Mucosa of rectum (tissue), 2 donors: ENCODE results near the gene DCST2.

Experiments
- H3K27ac ChIP-seq, 2 donors: one replicate each; pipeline ENCODE4 v1.7.0; 2013; ENCODE audit warnings: inconsistent platforms in 2 of 2, low read depth in 2 of 2, low read length in 2 of 2
- H3K27me3 ChIP-seq, 2 donors: one replicate each; pipeline ENCODE4 v1.7.0; 2013; ENCODE audit warnings: low read length in 2 of 2; ENCODE audit not compliant: control insufficient read depth in 2 of 2, insufficient read depth in 2 of 2
- H3K36me3 ChIP-seq, 2 donors: one replicate each; pipeline ENCODE4 v1.7.0; 2013; ENCODE audit warnings: low read length in 2 of 2; ENCODE audit not compliant: control insufficient read depth in 2 of 2, insufficient read depth in 2 of 2
- H3K4me1 ChIP-seq, 2 donors: one replicate each; pipeline ENCODE4 v1.7.0; 2013; ENCODE audit warnings: low read length in 2 of 2, mild to moderate bottlenecking in 1 of 2; ENCODE audit not compliant: control insufficient read depth in 2 of 2, insufficient read depth in 2 of 2
- H3K4me3 ChIP-seq, 2 donors: one replicate each; pipeline ENCODE4 v1.7.0; 2013; ENCODE audit warnings: low read length in 2 of 2
- H3K9ac ChIP-seq, 2 donors: one replicate each; pipeline ENCODE4 v1.7.0; 2013; ENCODE audit warnings: low read length in 2 of 2, low read depth in 1 of 2, mild to moderate bottlenecking in 1 of 2
- H3K9me3 ChIP-seq, 2 donors: one replicate each; pipeline ENCODE4 v1.7.0; 2013; ENCODE audit warnings: low read length in 2 of 2; ENCODE audit not compliant: control insufficient read depth in 2 of 2
- donor health status: healthy.
- donor health status: Normal muscosa, but diverticular disease.

DCST2 gene

DNA sequence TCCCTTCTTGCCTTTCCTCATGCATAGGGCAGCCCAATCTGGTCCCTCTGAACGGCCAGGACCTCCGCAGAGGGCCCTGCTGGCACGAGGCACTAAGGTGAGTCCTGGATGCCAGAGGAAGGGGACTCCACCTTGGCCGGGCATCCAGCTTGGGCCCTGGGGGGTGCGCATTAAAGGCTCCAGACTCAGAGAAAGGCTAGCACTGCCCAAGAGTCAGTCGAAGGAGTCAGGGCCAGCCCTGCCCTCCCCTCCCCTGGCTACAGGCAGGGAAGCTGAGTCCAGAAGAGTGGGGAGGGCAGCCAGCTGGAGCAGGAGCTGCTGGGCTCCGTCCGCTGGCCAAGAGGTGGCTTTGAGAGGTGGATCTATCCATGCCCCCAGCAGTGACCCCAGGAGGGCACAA is 27.2 kb upstream of the DCST2 start:
- H3K27me3 ChIP-seq: no peaks in the 10 kb centered on the region
- no peaks in the 10 kb centered on the region for H3K9me3 ChIP-seq
- no peak overlapping the region for H3K27ac ChIP-seq
- peaks cover 27 to 35% of the 10 kb centered on the region in 2 donors for H3K4me1 ChIP-seq
- H3K4me3 ChIP-seq: no peak overlapping the region
- peaks cover 27 to 30% of the 10 kb centered on the region in 2 donors for H3K36me3 ChIP-seq
- H3K9ac ChIP-seq: no peak overlapping the region

DNA sequence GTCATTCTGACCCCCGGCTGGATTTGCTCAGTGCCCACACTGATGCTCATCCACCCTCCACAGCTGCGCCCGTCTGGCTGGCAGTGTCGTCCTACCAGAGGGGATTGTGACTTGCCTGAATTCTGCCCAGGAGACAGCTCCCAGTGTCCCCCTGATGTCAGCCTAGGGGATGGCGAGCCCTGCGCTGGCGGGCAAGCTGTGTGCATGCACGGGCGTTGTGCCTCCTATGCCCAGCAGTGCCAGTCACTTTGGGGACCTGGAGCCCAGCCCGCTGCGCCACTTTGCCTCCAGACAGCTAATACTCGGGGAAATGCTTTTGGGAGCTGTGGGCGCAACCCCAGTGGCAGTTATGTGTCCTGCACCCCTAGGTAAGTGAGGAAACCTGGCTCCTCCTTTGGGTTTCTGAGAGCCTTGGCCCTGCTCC is 24.2 kb upstream of the DCST2 start:
- Histone ChIP-seq H3K27me3 (no peaks in the 10 kb centered on the region), H3K4me3 (no peak overlapping the region), H3K36me3 (peaks cover 38 to 43% of the 10 kb centered on the region in 2 donors), H3K27ac (no peak overlapping the region), H3K9me3 (no peaks in the 10 kb centered on the region), H3K4me1 (peaks cover 18% of the 10 kb centered on the region in 2 donors), H3K9ac (no peak overlapping the region)

DNA sequence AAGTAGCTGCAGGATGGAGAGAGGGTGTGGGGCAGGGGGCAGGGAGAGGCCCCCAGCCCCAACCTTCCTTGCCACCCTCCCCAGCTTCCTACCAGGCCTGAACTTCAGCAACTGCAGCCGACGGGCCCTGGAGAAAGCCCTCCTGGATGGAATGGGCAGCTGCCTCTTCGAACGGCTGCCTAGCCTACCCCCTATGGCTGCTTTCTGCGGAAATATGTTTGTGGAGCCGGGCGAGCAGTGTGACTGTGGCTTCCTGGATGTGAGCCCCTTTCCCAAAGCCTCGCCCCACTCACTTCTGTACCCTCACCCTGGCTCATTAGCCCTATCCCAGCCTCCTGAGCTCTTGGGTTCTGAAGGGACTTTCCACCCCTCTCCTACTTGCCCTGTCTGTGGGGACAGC is 23.5 kb upstream of the DCST2 start:
- H3K27me3 ChIP-seq: no peaks in the 10 kb centered on the region
- peaks cover 38 to 43% of the 10 kb centered on the region in 2 donors for H3K36me3 ChIP-seq
- no peak overlapping the region for H3K4me3 ChIP-seq
- H3K27ac ChIP-seq: no peak overlapping the region
- peaks cover 18% of the 10 kb centered on the region in 2 donors for H3K4me1 ChIP-seq
- H3K9me3 ChIP-seq: no peaks in the 10 kb centered on the region
- H3K9ac ChIP-seq: no peak overlapping the region

DNA sequence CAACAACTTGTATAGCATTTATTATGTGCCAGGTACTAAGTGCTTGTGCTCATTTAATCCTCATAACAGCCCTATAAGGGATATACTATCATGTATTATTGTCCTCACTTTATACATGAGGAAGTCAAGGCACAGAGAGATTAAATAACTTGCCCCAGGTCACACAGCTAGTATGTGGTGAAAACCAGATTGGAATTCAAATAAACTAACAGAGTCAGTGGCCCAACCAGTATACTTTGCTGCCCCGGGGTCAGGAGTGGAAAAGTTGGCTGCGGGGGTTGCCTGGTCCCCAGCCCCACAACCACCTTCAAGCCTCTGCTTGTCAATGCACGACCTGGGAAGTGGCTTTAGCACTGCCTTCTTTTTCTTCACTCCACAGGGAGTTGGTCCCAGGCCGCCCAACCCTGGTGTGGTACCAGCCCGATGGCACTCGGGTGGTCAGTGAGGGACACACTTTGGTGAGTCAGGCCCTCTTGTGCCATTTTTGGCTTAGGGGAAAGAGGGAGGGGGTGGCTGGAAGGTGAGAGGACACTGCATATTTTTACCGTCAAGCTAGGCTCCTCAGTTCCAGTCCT is 20.0 kb upstream of the DCST2 start:
- H3K27ac ChIP-seq: no peak overlapping the region
- no peak overlapping the region for H3K4me3 ChIP-seq
- H3K27me3 ChIP-seq: no peaks in the 10 kb centered on the region
- no peak overlapping the region for H3K9ac ChIP-seq
- H3K9me3 ChIP-seq: no peaks in the 10 kb centered on the region
- H3K36me3 ChIP-seq: peaks cover 33 to 35% of the 10 kb centered on the region in 2 donors
- peaks cover 33 to 37% of the 10 kb centered on the region in 2 donors for H3K4me1 ChIP-seq

- peak overlapping the region; percentile 78 to 83 for H3K4me3 ChIP-seq
- H3K9ac ChIP-seq: peak overlapping the region; percentile 81 to 87
- H3K27ac ChIP-seq: peak overlapping the region; percentile 91 to 93
- H3K9me3 ChIP-seq: no peaks in the 10 kb centered on the region
- H3K4me1 ChIP-seq: peaks cover 34 to 37% of the 10 kb centered on the region in 2 donors
- H3K36me3 ChIP-seq: peaks cover 26 to 28% of the 10 kb centered on the region in 2 donors
- no peaks in the 10 kb centered on the region for H3K27me3 ChIP-seq
Observed at GRCh38 chr1:155052439-155053395, 19.1 kb upstream of the DCST2 start.

- Histone ChIP-seq H3K36me3 (peaks cover 20 to 24% of the 10 kb centered on the region in 2 donors), H3K9me3 (no peaks in the 10 kb centered on the region), H3K4me1 (peaks cover 34 to 37% of the 10 kb centered on the region in 2 donors), H3K27me3 (no peaks in the 10 kb centered on the region), H3K9ac (peak overlapping the region; percentile 81 to 87), H3K4me3 (peak overlapping the region; percentile 78 to 83), H3K27ac (peak overlapping the region; percentile 91 to 93)
Observed at GRCh38 chr1:155051777-155052398, 18.3 kb upstream of the DCST2 start.

DNA sequence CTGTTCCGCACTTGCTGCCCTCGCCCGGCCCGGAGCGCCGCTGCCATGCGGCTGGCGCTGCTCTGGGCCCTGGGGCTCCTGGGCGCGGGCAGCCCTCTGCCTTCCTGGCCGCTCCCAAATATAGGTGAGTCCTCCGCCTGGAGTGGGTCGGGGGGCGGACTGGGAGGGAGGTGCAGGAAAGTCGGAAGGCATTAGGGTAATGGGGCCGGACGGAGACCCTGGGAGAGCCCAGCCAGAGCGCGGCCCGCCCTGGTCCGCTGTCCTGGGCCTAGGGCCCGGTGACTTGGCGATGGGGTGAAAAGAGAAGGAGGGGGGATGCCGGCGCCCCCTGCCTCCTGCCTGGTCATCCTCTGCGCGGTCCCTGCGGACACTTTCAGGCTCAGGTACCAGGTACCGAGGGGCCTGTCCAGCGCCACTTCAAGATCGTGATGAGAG is 17.8 kb upstream of the DCST2 start:
- H3K9me3 ChIP-seq: no peaks in the 10 kb centered on the region
- peak overlapping the region; percentile 78 to 83 for H3K4me3 ChIP-seq
- H3K27ac ChIP-seq: peak overlapping the region; percentile 91 to 93
- peak overlapping the region; percentile 81 to 87 for H3K9ac ChIP-seq
- H3K36me3 ChIP-seq: peaks cover 17 to 18% of the 10 kb centered on the region in 2 donors
- H3K27me3 ChIP-seq: no peaks in the 10 kb centered on the region
- H3K4me1 ChIP-seq: peaks cover 34 to 37% of the 10 kb centered on the region in 2 donors

- Histone ChIP-seq H3K36me3 (peaks cover 11 to 13% of the 10 kb centered on the region in 2 donors), H3K4me1 (peaks cover 34 to 37% of the 10 kb centered on the region in 2 donors), H3K9me3 (no peaks in the 10 kb centered on the region), H3K27me3 (no peaks in the 10 kb centered on the region), H3K9ac (peak within 1 kb of the TSS; percentile 93 to 94), H3K4me3 (peak within 1 kb of the TSS; percentile 83 to 85), H3K27ac (peak within 1 kb of the TSS; percentile 94 to 97)
Observed at GRCh38 chr1:155050560-155051341, 17.2 kb upstream of the DCST2 start, which contains the start of gene ADAM15. Gene ADAM15, plus strand, starts transcription at chr1:155051316. Its CDS starts 71 bp downstream, at chr1:155051387.
